Measurements from ENCODE around the gene TFF1.

Gene TFF1

DNA sequence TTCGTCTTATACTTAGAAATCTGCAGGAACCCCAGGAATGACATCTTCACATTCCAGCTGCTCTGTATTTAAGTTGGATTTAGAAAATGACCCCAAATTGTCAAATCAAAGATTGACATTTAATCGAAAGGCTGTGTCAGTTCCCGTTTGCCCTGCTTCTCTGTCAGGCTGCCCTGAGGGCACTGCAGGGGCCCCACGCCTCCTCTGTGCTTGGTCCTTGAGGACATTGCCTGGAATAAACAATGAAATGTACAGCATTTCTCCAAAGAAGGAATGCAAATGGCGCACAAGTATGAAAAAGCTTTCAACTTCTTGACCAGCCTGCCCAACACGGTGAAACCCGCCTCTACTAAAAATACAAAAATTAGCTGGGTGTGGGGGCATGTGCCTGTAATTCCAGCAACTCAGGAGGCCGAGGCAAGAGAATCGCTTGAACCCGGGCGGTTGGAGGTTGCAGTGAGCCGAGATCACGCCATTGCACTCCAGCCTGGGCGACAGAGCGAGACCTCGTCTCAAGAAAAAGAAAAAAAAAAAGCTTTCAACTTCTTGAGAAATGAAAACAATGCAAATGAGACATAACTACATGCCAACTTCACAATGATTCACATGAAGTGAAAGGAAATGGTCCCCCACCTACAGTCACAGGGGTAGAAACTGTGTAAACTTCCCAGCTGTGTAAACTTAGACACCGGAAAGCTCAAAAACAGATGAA lies 26.6 kb upstream of the TFF1 start:
- TF ChIP-seq, protein P1, sequence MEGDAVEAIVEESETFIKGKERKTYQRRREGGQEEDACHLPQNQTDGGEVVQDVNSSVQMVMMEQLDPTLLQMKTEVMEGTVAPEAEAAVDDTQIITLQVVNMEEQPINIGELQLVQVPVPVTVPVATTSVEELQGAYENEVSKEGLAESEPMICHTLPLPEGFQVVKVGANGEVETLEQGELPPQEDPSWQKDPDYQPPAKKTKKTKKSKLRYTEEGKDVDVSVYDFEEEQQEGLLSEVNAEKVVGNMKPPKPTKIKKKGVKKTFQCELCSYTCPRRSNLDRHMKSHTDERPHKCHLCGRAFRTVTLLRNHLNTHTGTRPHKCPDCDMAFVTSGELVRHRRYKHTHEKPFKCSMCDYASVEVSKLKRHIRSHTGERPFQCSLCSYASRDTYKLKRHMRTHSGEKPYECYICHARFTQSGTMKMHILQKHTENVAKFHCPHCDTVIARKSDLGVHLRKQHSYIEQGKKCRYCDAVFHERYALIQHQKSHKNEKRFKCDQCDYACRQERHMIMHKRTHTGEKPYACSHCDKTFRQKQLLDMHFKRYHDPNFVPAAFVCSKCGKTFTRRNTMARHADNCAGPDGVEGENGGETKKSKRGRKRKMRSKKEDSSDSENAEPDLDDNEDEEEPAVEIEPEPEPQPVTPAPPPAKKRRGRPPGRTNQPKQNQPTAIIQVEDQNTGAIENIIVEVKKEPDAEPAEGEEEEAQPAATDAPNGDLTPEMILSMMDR (IDR thresholded peaks at IDR 0.05; ENCODE audit: extremely low read depth, missing control alignments), result no peak
- DNase-seq (ENCODE audit: low spot score), result peak; percentile 77

DNA sequence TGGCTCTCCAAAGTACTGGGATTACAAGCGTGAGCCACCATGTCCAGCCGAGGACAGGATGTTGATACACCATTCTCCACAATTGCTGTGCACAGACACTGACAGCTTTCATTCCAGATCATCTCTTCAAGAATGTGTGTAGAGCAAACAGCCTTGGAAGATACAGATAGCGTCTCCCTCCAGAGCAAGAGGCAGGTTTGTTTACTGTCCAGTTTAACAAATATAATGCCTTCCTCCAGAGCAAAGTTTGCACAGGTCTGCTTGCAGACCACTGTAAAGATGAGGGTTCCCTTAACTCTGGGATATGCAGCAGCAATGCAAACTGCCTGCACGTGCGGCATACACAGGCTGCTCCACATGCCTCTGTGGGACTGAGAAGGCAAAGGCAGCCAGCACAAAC lies 25.0 kb upstream of the TFF1 start:
- DNase-seq (ENCODE audit: low spot score), result no peak
- TF ChIP-seq, protein P1 (IDR thresholded peaks at IDR 0.05; ENCODE audit: extremely low read depth, missing control alignments), result no peak

DNA sequence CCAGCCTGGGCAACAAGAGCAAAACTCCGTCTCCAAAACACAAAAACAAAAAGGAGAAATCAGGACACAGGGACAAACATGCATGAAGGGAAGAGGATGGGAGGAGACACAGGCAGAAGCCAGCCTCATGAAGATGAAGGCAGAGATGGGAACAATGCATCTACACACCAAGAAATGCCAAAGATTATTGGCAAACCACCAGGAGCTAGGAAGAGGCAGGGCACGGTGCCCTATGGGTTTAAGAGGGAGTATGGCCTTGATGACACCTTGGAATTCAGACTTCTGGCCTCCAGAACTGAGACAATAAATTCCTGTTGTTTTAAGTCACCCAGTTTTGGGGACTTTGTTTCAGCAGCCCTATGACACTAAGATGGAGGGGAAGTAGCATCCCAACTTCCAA lies 24.4 kb upstream of the TFF1 start:
- no peak for DNase-seq (ENCODE audit: low spot score)
- TF ChIP-seq, protein P1 (IDR thresholded peaks at IDR 0.05; ENCODE audit: extremely low read depth, missing control alignments), result no peak

DNA sequence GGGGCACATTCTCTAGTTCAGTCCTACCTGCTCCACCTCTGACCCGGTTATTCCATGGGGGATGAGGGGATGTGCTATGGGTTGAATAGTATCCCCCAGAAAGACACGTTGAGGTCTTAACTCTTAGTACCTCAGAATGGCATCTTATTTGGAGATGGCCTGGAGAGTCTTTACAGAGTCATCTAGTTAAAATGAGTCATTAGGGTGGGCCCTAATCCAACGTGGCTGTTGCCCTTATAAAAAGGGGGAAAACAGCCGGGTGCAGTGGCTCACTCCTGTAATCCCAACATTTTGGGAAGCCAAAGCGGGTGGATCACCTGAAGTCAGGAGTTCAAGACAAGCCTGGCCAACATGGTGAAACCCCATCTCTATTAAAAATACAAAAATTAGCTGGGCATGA lies 23.9 kb upstream of the TFF1 start:
- TF ChIP-seq, protein P1 (IDR thresholded peaks at IDR 0.05; ENCODE audit: extremely low read depth, missing control alignments), result no peak
- DNase-seq (ENCODE audit: low spot score), result no peak

DNA sequence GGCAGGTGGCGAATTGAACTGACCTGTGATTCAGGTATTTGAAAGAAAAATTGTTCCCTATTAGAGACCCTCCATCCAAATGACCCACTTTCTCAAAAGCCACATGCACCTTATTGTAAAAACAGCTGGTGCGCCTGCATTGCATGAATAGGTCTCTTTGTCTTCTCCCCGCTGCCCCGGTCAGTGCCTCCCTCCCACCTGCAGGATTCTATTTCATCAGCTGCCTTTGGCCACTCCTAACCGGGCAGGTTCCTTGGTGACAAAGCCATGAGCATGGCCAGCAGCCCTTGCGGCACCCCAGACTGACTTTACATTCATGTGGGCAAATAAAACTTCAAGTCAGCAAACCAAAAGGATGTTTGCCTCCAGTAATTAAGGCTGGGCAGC lies 23.1 kb upstream of the TFF1 start:
- no peak for DNase-seq (ENCODE audit: low spot score)
- TF ChIP-seq, protein P1 (IDR thresholded peaks at IDR 0.05; ENCODE audit: extremely low read depth, missing control alignments), result no peak

DNA sequence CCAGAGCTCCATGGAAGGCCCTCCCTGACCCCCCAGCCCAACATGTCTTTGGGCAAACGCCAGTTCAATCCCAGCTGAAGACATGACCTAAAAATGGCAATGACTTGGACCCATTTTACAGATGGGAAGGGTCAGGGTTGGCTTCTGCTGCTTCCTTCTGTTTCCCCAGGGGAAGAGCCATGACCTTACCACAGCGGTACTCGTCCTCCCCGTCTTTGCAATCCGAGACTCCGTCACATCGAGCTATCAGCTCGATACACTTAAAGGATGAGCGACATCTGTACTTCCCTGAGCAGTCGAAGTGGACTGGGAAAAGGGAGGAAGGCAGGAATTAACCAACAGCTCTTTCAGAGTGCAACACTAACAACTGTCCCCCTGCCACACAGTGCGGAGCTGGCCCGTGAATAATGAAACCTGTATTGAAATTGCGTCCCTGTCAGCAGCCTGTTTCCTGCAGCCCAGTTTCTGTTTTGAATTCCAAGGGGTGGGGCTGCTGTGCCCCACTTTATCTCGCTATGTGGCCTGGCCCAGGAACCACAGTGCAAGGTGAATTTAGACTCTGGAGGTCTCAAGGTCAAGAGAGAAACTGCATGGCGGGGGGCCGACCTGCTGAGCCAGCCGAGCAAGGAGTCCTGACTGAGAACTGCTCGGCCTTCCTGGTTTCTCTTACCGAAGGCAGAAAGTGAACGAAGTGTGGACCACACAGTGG lies 22.6 kb upstream of the TFF1 start:
- TF ChIP-seq, protein P1 (IDR thresholded peaks at IDR 0.05; ENCODE audit: extremely low read depth, missing control alignments), result no peak
- DNase-seq (ENCODE audit: low spot score), result no peak

DNA sequence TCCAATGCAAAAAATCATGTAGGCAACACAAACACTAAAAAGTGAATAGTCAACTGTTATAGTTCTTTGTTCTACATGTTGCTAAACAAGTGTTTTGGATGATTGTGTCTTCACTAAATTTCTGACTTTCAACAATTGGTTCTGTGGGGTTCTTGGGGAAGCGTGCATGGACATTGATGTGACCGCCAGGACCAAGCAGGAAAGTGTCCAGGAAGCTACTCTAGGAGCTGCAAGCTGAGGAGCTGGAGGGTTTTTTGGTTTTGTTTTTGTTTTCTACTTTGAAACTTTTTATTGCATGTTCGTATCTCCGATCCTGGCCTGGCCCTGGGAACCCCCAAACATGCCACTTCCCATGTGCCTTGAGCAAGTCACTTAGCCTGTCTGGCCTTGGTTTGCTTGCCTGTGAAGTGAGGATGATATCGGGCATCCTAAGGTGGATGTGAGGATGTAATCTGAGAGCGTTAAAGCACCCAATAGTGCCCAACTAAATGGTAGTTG lies 21.6 kb upstream of the TFF1 start:
- no peak for DNase-seq (ENCODE audit: low spot score)
- TF ChIP-seq, protein P1 (IDR thresholded peaks at IDR 0.05; ENCODE audit: extremely low read depth, missing control alignments), result no peak
